GM19025 (cell line): ENCODE data around the gene EIF2B4.
"Not testable (repeated sequence)": the region's sequence is repeated elsewhere in the genome, so short reads cannot be mapped to it uniquely, and the experiment has no call there.

Source experiments
- ATAC-seq: cut with Tn5 transposase; IDR thresholded peaks from one replicate; pipeline ENCODE4 v1.9.1; 2021; ENCODE audit warnings: mild to moderate bottlenecking, low read depth, moderate library complexity; ENCODE audit not compliant: unreplicated experiment

The EIF2B4 gene

GRCh38 chr2:27350106-27350693 is 19.9 kb downstream of the EIF2B4 start:
- no peak for ATAC-seq

DNA sequence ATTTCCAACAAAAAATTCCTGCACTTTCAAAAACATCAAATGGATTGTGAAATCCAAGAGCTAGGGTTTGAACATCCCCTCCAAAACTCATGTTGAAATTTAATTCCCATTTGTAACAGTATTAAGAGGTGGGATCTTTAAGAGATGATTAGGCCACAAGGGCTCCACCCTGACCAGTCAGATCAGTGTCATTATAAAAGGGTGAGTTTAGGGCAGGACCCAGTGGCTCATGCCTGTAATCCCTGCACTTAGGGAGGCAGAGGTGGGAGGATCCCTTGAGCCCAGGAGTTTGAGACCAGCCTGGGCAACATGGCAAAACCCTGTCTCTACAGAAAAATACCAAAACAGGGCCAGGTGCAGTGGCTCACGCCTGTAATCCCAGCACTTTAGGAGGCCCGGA is 22.5 kb downstream of the EIF2B4 start:
- ATAC-seq = no peak

- ATAC-seq = no peak
These were observed 34.0 kb downstream of the EIF2B4 start for GRCh38 chr2:27336173-27336572.

- no peak for ATAC-seq
These were observed 34.8 kb downstream of the EIF2B4 start for GRCh38 chr2:27335311-27335710.

GRCh38 chr2:27324720-27325119 is 45.4 kb downstream of the EIF2B4 start:
- ATAC-seq = no peak

DNA sequence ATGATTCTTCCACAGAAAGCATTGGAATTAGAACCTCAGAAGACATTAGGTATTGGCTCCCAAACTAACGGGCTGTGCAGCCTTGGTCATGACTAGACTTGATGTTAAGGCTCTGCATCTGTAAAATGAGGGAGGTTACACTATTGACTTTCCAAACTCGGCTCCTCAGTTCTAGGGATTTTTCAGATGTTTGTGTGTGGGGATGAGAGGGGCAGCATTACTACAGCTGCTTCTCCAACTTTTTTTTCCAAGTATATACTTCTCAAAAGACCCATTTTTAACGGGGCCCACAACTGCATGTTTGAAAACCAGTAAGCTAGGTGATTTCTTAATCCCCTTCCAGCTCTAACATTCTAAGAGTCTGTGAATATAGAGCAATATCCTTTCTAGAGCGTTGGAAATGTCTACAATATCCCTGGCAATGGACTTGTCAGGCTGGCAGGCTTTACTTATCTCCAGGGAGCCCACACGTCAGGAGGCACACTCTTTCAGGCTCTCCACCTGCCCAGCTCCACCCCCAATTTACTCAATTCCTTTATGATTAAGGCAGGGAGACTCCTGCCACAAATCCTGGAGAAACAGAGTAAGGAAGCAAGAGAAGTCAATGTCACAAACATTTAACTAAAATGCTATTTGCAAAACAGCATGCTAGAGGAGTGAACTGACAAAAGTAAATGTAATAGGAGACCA is 46.4 kb downstream of the EIF2B4 start:
- no peak for ATAC-seq

GRCh38 chr2:27322766-27323595 is 47.2 kb downstream of the EIF2B4 start, which contains the start of gene MPV17:
TSS of gene MPV17 (minus strand) at chr2:27323097. CDS start at chr2:27322517, 580 bp downstream.
- peak; percentile 89 for ATAC-seq

DNA sequence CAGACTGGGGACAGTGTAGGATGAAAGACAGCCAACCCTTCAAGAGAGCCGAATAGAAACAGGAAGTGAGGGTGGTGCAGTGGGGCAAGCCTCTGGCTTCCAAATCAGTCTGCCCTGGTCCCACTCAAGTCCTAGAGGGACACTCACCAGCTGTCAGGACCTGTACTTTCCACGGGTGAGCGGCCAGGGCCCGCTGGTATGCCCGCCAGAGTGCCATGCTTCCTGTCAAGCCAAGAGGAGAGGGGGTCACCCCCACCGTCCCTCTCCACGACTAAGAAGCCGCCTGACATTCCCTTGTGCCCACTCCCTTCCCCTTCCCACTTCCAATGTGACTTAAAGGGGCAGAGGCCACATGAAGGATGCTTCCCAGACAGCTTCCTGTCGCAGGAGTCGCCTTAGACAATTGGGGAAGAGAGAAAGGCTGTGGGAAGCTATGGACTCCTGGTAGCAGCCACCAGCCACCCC is 47.8 kb downstream of the EIF2B4 start:
- no peak for ATAC-seq

DNA sequence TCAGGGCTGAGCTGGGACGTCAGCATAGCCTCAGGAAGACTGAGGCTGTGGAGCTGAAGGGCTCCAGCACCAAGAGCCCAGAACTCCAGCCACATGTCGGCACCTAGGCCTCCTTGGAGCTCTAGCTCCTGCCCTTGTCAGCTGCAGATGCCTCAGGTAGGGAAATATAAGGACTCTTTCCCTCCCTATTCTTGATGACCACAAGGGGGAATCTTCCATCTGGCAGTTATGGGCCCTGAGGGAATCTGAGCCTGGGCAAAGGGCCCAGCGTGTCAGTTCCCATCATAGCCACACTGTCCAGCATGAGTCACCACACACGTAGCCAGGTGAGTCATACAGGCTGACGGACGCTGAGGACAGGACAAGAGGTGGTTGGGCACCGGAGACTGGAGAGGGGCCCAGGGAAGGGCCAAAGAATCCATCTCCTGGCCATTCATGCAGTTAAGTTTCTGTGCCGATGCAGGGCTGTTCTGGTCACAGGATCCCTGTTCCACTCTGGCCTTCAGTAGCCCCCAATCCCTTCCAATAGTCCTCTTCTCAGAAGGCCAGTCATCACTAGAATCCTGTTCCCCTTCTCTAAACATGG is 49.1 kb downstream of the EIF2B4 start:
- no peak for ATAC-seq

- not testable (repeated sequence) for ATAC-seq
These were observed 50.3 kb downstream of the EIF2B4 start for GRCh38 chr2:27319839-27320238.

- ATAC-seq = no peak
These were observed 53.3 kb downstream of the EIF2B4 start for GRCh38 chr2:27316655-27317412.

- no peak for ATAC-seq
These were observed 55.0 kb downstream of the EIF2B4 start for GRCh38 chr2:27315122-27315521.

DNA sequence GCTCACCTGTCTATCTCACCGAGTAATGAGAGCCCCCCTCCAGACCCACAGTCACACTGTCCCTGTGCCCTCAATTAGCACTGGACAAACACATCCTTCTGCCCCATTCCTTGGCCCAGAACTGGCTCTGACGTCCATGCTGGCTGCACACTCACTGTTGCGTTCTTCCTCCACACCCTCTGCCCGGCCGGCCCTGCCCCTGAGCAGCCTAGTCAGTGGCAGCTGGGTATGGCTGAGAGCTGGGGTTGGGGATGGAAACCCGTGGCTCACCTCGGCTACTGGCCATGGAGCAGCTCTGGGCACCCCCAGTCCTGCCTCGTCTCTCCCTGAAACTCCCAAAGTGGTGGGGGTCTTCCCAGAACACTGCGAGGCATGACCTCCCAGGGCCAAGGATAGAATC is 55.4 kb downstream of the EIF2B4 start:
- ATAC-seq = no peak
